NCI-H146 treated with DMSO at 0.1 percent for 48 hours (cell line): Measurements from ENCODE around the gene LHFPL5.

Experiments used
- DNase-seq: peaks from one replicate; lab custom pipeline; 2025; ENCODE audit not compliant: unreplicated experiment; lab: John Stamatoyannopoulos, UW

The LHFPL5 gene

DNA sequence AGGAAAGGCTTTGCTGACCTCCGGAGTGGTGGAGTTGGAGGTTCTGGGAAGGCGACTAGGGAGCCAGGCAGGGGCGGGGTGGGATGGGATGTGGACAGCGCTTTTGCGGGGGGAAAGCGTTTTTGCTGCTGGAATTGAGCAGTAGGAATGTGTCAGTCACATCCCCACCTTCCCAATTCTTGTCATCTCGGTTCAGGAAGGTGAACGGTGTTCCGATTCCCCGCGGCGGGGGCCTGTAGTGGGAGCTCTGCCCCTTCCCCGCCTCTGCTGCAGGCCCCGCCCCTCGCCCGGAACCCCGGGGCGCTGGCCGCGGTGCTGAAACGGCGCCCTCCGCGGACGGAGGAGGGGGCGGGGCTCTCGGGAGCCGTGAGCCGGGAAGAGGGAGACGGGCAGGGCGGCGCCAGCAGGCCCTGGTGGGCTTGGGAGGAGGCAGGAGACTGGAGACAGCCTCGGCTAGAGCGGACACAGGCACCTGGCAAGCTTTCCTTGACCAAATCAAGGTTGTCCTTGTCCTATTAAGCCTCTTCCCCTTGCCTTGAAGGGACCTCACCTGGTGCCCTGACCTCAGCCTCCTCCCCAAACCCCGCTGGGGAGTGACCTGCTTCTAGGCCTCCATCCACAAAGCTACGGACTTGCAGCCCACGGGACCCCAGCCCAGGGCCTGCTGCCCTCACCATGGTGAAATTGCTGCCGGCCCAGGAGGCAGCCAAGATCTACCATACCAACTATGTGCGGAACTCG lies at the start of gene LHFPL5:
LHFPL5 (plus strand) TSS at position 357 of the 741 bp plus-strand sequence; CDS start at position 676, 319 bp downstream.
- DNase-seq, result peak; percentile 71

DNA sequence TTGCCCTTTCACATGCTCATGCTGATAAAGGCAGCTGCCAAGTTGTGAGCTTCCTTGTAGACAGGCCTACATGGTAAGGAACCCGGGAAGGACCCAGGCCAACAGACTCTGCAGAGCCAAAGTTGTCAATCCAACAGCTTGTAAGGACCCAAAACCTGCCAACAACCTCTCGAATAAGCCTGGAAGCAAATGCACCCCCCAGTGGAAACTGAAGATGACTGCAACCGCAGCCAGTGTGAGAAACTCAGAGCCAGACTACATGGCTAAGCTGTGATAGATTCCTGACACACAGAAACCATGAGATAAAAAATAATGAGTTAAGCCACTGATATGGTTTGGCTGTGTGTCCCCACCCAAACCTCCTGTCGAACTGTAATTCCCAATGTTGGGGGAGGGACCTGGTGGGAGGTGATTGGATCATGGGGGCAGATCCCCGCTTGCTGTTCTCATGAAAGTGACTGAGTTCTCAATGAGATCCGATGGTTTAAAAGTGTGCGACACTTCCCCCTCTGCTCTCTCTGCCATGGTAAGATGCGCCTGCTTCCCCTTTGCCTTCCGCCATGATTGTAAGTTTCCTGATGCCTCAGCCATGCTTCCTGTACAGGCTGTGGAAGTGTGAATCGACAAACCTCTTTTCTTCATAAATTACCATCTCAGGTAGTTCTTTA lies 47.6 kb upstream of the LHFPL5 start:
- no peak for DNase-seq

DNA sequence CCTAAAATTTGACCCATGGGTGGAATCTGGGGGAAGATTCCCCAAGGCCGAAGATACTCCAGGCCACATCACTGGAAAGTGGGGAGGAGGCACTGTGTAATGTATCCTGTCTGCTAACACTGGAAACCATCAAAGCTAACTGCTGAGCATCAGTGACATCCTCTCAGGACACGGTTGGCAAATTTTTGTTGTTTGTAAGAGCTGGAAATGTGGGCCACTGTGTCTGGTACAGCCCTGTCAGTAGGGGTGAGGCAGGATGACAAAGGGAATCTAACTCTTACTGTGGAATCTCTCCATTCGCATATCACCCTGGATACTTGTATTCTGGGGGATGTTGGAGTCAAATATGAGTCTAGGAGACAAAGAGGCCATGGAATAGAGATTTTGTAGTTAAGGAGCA lies 45.7 kb upstream of the LHFPL5 start:
- DNase-seq, result no peak

GRCh38 chr6:35765739-35766138 lies 39.4 kb upstream of the LHFPL5 start:
- DNase-seq, result no peak

DNA sequence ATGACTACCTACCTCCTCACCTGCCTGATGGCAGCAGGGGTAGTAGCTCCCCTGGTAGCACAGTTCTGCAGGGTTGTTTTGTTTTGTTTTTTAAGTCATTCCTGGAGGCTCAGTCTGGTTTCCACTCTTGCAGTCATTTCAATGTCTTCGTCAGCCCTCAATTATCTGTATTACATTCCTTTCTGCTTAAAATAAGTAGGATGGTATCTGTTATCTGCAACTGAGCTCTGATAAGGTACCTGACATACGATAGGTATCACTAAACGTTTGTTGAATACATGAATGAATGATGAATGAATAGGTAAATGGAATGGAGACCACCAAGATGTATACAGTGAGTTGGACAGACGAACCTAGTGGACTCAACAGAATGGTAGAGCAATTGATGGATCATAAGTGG lies 35.9 kb upstream of the LHFPL5 start:
- no peak for DNase-seq

DNA sequence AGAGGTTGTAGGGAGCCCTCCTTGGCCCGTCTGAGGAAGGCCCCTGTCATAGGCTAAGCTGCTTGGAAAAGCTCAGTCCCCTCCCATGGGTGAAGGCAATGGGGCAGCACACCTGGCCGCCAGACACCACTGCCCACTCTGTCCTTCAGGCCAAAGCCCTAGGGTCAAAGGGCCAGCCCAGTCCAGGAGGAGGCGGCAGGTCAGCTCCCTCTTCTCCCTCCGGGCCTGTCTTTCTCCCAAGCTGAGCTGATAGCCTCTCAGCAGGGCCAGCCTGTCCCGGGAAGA lies 33.9 kb upstream of the LHFPL5 start:
- no peak for DNase-seq

DNA sequence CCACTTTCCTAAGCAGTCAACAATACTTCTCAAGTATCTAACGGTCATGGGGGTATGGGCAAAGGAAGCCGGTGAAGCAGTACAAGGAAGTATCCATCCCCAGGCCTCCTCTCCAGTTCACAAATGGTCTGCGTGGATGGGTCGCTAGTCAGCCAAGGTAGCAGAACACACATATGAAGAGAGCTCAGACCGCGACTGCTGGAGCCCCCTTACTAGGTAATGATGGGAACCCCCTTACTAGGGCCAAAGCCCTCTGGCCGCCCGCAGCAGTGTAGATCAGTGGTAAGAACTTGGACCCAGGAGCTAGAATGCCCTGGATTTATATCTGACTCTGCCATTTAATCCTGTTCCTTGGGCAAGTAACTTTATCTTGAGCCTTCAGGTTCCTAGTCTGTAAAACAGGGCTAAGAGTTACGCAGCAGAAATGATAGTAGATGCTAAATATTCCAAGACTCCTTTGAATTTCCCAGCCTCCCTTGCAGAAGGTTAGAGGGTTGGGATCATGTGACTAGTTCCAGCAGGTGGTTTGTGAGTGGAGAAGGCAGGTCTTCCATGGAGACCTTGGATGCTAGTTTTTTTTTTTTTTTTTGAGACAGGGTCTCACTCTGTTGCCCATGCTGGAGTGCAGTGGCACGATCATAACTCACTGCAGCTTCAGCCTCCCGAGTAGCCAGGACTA lies 30.9 kb upstream of the LHFPL5 start:
- no peak for DNase-seq

DNA sequence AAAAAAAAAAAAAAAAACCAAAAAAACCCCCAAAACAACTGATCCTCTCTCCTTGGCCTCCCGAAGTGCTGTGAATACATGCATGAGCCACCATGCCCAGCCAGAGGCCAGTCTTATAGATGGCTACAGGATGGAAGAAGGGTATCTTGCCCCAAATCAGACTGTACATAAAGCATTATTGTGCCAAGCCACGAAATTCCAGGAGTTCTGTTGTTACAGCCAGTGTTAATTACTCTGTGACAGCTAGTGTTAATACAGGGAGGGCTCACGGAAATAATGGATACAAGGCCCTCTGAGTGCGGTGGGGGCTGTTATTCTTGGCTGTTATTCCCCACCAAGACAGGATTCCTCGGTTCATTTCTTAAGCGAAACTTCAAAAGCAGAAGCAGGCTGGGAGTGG lies 30.1 kb upstream of the LHFPL5 start:
- no peak for DNase-seq

GRCh38 chr6:35776364-35777215 lies 28.6 kb upstream of the LHFPL5 start, which contains the start of gene CLPSL2:
TSS of gene CLPSL2 (plus strand) at chr6:35776598. CDS start at chr6:35776619, 21 bp downstream.
- peak; percentile 39 for DNase-seq

GRCh38 chr6:35777356-35778102 lies 27.6 kb upstream of the LHFPL5 start:
- no peak for DNase-seq

DNA sequence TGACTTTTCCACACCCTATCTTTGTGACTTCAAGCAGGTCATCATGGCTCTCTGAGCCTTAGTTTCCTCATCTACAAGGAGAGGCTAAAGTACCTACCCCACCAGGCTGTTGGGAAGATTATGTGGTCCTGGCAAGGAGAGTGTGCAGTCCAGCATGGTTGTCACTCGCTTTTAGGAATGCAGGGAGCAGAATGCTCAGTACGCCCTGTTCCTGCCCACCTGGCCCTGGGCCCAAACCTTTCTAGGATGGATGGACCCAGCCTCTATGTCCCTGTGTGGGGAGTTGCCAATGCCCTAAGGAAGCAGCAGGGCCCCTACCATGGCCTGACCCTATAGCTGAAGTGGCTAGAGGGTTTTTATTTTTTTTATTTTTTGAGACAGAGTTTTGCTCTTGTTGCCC lies 26.7 kb upstream of the LHFPL5 start:
- no peak for DNase-seq

GRCh38 chr6:35780719-35781118 lies 24.4 kb upstream of the LHFPL5 start, which contains the start of gene CLPSL1:
TSS of gene CLPSL1 (plus strand) at chr6:35781019. CDS start at chr6:35781111, 92 bp downstream.
- no peak for DNase-seq

GRCh38 chr6:35781290-35781689 lies 23.9 kb upstream of the LHFPL5 start:
- no peak for DNase-seq

DNA sequence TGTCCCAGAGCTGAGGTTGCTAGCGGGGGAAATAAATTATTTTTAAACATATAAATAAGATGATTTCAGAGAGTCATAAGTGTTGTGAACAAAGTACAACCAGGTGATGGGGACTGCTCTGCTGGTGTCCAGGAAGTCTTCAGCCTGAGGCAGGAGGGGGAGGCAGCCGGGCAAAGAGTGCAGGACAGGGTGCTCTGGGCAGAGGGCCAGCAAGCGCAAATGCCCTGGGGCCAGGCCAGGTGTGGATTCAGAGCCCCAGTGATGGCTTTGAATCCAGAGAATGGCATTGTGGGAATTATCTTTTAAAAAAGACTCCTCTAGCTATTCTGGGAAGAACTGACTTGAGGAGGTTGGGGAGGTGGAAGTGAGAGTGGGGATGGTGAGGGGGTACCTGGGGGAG lies 22.7 kb upstream of the LHFPL5 start:
- DNase-seq, result peak; percentile 57

- no peak for DNase-seq
Observed at GRCh38 chr6:35784200-35784599, 21.0 kb upstream of the LHFPL5 start.

DNA sequence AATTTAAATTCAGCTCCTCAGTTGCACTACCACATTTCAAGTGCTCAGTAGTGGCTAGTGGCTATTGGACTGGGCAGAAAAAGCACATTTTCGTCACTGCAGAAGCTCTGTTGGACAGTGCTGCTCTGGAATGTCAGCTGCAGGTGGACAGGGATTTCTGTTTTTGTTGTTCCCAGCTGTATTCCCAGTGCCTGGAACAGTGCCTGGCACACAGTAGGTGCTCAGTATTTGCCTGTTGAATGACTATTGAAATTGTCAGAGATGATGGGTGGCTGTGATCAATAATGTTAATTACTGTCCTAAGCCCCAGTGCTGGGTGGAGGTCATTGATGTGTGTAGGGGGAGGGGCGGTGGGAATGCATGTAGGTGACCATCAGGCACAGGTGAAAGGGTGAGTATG lies 18.9 kb upstream of the LHFPL5 start:
- DNase-seq, result no peak

DNA sequence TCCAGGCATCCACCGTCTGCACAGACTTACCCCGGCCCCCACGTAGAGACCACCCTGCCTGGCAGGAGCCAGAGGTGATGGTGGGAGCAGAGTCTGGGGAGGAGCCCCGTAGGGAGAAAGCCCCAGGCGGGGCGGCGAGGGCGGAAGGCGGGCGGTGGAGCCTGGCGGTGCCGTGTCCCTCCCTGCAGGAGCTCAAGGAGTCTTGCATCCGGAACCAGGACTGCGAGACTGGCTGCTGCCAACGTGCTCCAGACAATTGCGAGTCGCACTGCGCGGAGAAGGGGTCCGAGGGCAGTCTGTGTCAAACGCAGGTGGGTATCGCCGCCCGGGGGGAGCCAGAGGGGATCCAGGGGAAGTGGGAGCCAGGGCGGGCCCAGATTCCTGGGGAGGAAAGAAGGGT lies 18.3 kb upstream of the LHFPL5 start:
- no peak for DNase-seq

- no peak for DNase-seq
Observed at GRCh38 chr6:35787266-35788218, 17.6 kb upstream of the LHFPL5 start.

DNA sequence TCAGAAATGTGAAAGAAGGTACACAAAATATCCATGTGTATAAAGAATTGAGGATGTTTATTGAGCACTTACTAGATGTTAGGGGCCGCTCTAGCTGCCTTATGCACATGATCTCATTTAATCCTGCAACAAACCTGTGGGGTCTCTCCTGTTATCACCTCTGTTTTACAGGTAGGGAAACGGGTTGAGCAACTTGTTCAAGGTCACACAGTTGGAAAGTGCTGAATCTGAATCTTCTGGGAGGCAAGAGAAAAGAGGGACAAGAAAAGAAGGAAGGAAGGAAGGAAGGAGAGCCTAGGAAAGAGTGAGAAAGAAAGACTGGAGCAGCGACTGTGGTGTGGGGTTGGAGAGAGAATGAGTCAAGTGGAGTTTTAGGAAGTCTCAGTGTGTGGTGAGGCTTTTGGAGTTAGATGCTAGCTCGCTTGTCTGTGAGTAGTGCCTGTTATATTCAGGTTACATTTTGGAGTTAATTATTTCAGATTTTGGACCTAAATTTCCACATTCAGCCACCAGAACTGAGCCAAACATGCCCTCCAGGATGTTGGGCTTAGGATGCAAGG lies 16.6 kb upstream of the LHFPL5 start:
- no peak for DNase-seq
